Nephron progenitor cell (in vitro differentiated cells): ENCODE data around the gene STRN4.
"Not testable (repeated sequence)": the region's sequence is repeated elsewhere in the genome, so short reads cannot be mapped to it uniquely, and the experiment has no call there.

Experiments used
- DNase-seq: peaks from one replicate; pipeline ENCODE4 v3.0.0; 2021
- H3K27ac Mint-ChIP-seq: 2 replicates; pipeline ENCODE4 v1.8.0; 2021; ENCODE audit warnings: mild to moderate bottlenecking, moderate library complexity, mixed read lengths
- H3K27me3 Mint-ChIP-seq: 2 replicates; pipeline ENCODE4 v1.8.0; 2021; ENCODE audit warnings: mild to moderate bottlenecking, low read depth, mixed read lengths; ENCODE audit not compliant: poor library complexity
- H3K36me3 Mint-ChIP-seq: 2 replicates; pipeline ENCODE4 v1.8.0; 2021; ENCODE audit warnings: low read depth, mixed read lengths
- H3K4me1 Mint-ChIP-seq: 2 replicates; pipeline ENCODE4 v1.8.0; 2021; ENCODE audit warnings: mixed read lengths
- H3K4me3 Mint-ChIP-seq: 2 replicates; pipeline ENCODE4 v1.8.0; 2021; ENCODE audit warnings: mild to moderate bottlenecking, moderate library complexity, mixed read lengths
- H3K9me3 Mint-ChIP-seq: 2 replicates; pipeline ENCODE4 v1.8.0; 2021; ENCODE audit warnings: mild to moderate bottlenecking, moderate library complexity, mixed read lengths
- CTCF ChIP-seq: fragments of 200-600 bp; sonication (generic); IDR thresholded peaks from 2 replicates; pipeline ENCODE4 v1.5.0; 2021; ENCODE audit warnings: antibody characterized with exemption

Gene STRN4

GRCh38 chr19:46713781-46714443 lies 32.3 kb downstream of the STRN4 start:
- Mint-ChIP-seq H3K27ac (peak overlapping the region; percentile 51), H3K27me3 (no peaks in the 10 kb centered on the region), H3K9me3 (no peaks in the 10 kb centered on the region), H3K36me3 (peaks cover 19% of the 10 kb centered on the region), H3K4me3 (peak overlapping the region; percentile 98), H3K4me1 (peaks cover 38% of the 10 kb centered on the region)
- peak; percentile 65 for DNase-seq
- TF ChIP-seq CTCF, result no peak

DNA sequence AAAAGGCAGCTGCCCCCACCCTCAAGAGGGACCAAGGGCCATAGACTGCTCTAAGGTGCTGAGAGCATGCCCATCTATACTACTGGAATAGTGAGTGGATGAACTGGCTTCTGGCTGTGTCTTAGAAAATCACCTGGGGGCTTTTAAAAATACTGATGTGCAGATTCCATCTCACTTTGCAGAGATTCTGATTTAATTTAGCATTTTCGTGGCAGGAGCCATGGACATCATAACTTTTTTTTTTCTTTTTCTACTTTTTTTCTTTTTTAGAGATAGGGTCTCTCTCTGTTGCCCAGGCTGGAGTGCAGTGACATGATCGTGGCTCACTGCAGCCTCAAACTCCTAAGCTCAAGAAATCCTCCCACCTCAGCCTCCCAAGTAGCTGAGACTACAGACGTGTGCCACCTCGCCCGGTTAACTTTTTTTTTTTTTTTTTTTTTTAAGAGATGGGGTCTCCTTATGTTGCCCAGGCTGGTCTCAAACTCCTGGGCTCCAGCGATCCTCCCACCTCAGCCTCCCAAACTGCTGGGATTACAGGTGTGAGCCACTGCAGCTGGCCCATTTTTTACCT lies 33.4 kb downstream of the STRN4 start:
- not testable (repeated sequence) for H3K27ac Mint-ChIP-seq

DNA sequence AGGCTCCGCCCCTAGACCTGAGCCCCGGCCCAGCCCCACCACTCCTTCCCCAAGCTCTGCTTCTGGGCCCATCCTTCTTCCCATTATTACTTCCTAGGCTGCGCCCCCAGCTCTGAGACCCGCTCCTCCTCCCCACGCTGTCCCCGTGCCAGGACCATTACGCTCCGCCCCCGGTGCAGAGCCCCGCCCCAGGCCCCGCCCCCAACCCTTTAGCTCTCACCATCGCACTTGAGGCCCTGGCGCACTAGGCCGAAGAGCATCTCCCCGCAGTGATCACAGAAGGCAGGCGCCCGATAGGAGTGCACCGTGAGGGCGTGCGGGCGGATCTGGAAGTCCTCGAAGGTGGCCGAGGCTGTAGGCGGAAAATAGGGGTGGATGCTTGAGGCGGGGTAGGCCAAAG lies 35.6 kb downstream of the STRN4 start:
- peaks cover 4% of the 10 kb centered on the region for H3K27me3 Mint-ChIP-seq
- no peak overlapping the region for H3K27ac Mint-ChIP-seq
- no peaks in the 10 kb centered on the region for H3K9me3 Mint-ChIP-seq
- peaks cover 27% of the 10 kb centered on the region for H3K4me1 Mint-ChIP-seq
- TF ChIP-seq CTCF, result no peak
- peaks cover 48% of the 10 kb centered on the region for H3K36me3 Mint-ChIP-seq
- no peak overlapping the region for H3K4me3 Mint-ChIP-seq
- no peak for DNase-seq

More for the DNA sequence above, 33.4 kb downstream of the STRN4 start:
- peaks cover 35% of the 10 kb centered on the region for H3K4me1 Mint-ChIP-seq
- not testable (repeated sequence) for DNase-seq, H3K27me3 Mint-ChIP-seq, H3K9me3 Mint-ChIP-seq
- peaks cover 27% of the 10 kb centered on the region for H3K36me3 Mint-ChIP-seq
- peak overlapping the region; percentile 98 for H3K4me3 Mint-ChIP-seq

DNA sequence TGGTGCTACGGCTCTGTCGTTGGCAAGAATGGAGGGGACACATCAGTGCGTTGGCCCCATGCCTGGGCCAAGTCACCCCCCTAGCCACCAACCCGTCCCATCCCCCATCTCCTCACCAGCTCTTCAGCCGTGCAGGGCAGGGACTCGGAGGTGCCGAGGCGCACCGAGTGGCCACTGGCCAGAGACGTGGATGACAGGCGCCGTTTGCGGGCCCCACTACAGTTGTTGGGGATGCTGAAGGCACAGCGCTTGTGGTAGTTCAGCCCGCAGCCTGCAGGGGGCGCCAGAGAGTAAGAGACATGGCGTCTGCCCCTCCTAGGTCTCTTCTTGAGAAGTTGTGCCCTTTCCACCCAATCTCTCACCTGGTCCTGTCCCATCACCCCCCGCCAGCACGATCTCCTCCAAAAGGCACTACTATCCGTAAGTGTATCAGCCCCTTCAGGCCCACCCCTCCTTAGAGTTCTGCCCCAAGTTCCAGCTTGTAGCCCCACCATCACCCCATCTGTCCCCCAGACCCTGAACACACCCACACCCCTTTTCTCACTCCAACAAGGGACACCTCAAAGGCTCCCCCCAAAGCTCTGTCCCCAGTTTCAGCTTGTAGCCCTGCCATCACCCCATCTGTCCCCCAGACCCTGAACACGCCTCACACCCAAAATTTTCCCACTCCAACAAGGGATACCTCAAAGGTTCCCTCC lies 41.7 kb downstream of the STRN4 start:
- H3K27ac Mint-ChIP-seq, result no peak overlapping the region
- H3K9me3 Mint-ChIP-seq, result no peaks in the 10 kb centered on the region
- H3K4me1 Mint-ChIP-seq, result no peaks in the 10 kb centered on the region
- peaks cover 4% of the 10 kb centered on the region for H3K27me3 Mint-ChIP-seq
- peak; percentile 89 for DNase-seq
- TF ChIP-seq CTCF, result peak; percentile 93
- H3K4me3 Mint-ChIP-seq, result no peak overlapping the region
- peaks cover 71% of the 10 kb centered on the region for H3K36me3 Mint-ChIP-seq

DNA sequence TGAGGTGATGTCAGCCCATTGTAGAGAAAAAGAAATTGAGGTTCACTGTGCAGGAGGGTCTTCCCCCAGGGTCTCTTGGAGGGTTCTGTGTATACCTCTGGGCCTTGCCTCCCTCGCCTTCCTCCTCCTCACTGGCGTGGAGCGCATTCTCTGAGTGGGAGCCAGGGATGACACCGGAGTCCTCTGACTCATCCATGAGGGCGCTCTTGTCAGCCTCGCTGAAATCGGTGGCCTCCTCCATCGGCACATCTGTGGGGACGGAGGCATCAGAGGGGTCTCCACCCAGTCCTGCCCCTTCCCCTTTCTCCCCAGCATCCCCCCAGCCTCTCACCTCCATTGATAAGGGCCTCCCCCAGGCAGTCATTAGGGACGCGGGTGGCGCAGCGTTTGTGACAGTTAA lies 45.5 kb downstream of the STRN4 start:
- TF ChIP-seq CTCF, result no peak
- Mint-ChIP-seq H3K4me1 (peaks cover 19% of the 10 kb centered on the region), H3K27me3 (peaks cover 3% of the 10 kb centered on the region), H3K4me3 (no peak overlapping the region), H3K27ac (no peak overlapping the region), H3K9me3 (no peaks in the 10 kb centered on the region), H3K36me3 (peaks cover 66% of the 10 kb centered on the region)
- no peak for DNase-seq

GRCh38 chr19:46698395-46699321 lies 47.6 kb downstream of the STRN4 start:
- no peak for TF ChIP-seq CTCF
- Mint-ChIP-seq H3K27ac (no peak overlapping the region), H3K4me1 (peaks cover 19% of the 10 kb centered on the region), H3K4me3 (no peak overlapping the region), H3K9me3 (no peaks in the 10 kb centered on the region), H3K27me3 (peaks cover 3% of the 10 kb centered on the region), H3K36me3 (peaks cover 73% of the 10 kb centered on the region)
- DNase-seq, result no peak
